T-helper 1 cell treated with Interleukin-12 subunit alpha and Interleukin-12 subunit beta and Interleukin-4 antibody, amounts not matched to agents 30 μg/mL and 1 μg/mL, for 36 hours (primary cell): ENCODE results near the gene UBE2A.
A peak's percentile ranks its signal among the peaks of the same experiment; 100 is the strongest.

Source experiments
- H3K27ac Mint-ChIP-seq: one replicate; pipeline ENCODE4 v1.8.0; 2021; ENCODE audit warnings: mild to moderate bottlenecking, mixed read lengths
- H3K27me3 Mint-ChIP-seq: one replicate; pipeline ENCODE4 v1.8.0; 2021; ENCODE audit warnings: low read depth, mixed read lengths
- H3K36me3 Mint-ChIP-seq: one replicate; pipeline ENCODE4 v1.8.0; 2021; ENCODE audit warnings: low read depth, mixed read lengths
- H3K4me1 Mint-ChIP-seq: one replicate; pipeline ENCODE4 v1.8.0; 2021; ENCODE audit warnings: low read depth, mixed read lengths
- H3K4me3 Mint-ChIP-seq: one replicate; pipeline ENCODE4 v1.8.0; 2021; ENCODE audit warnings: mild to moderate bottlenecking, moderate library complexity, mixed read lengths
- H3K9me3 Mint-ChIP-seq: one replicate; pipeline ENCODE4 v1.8.0; 2021; ENCODE audit warnings: mixed read lengths

The UBE2A gene

DNA sequence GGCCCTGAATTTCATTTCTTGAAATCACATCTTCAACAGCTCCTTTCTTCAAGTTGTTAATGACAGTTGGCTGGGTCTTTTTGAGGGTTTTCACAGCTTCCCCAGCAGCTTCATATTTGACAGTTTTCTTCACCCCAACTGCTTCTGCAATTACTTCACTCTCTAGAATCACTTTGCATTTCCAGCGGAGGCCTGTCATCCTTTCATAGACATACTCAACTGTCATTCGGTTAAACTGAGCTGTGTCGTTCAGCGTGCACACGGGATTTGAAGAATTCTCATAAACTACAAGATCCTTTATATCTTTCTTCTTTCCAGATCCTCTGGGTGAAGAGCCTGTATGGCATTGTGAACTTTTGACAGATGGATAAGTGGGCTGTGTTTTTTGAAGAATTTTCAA, 15.4 kb downstream of the UBE2A start:
- no peak overlapping the region for H3K27ac Mint-ChIP-seq
- H3K4me1 Mint-ChIP-seq, result peaks cover 4% of the 10 kb centered on the region
- H3K27me3 Mint-ChIP-seq, result no peaks in the 10 kb centered on the region
- peaks cover 12% of the 10 kb centered on the region for H3K36me3 Mint-ChIP-seq
- no peaks in the 10 kb centered on the region for H3K9me3 Mint-ChIP-seq
- H3K4me3 Mint-ChIP-seq, result no peak overlapping the region

- Mint-ChIP-seq H3K27me3 (no peaks in the 10 kb centered on the region), H3K4me3 (no peak overlapping the region), H3K9me3 (no peaks in the 10 kb centered on the region), H3K27ac (no peak overlapping the region), H3K36me3 (peaks cover 5% of the 10 kb centered on the region), H3K4me1 (peaks cover 26% of the 10 kb centered on the region)
Measured at GRCh38 chrX:119602701-119603255, 28.4 kb downstream of the UBE2A start.

DNA sequence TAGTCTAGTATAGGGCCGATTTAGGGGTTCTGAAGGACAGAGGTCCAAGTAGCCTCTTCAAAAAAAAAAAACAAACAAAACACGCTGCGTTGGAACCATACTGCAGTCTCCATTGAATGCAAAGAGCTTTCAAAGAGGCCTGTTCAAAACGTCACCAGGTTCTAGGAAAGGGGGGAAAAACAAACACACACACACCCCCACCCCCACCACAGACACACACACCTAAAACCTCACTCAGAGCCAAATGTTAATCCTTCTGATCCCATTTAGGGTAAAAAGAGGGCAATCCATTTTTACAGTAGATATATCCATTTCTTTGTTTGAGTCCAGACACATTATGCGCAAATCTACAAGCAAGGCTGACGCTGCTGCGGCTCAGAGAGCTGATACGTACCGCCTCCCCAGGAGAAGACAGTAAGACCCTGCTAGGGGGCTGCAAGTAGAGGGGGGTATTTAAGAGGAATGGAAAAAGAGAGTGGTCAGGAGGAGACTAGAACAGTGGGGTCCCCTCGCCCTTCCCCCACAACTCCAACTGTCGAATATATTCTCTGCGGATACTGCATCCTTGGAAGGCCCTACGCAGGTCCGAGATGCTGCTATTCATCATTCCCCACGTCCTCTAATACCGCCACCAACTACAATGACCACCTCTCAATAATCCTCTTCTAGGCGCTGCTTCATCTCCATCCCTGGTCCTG, 30.6 kb downstream of the UBE2A start:
- H3K27me3 Mint-ChIP-seq, result peaks cover 5% of the 10 kb centered on the region
- peak overlapping the region; percentile 98 for H3K4me3 Mint-ChIP-seq
- H3K36me3 Mint-ChIP-seq, result no peaks in the 10 kb centered on the region
- H3K27ac Mint-ChIP-seq, result peak overlapping the region; percentile 94
- no peaks in the 10 kb centered on the region for H3K9me3 Mint-ChIP-seq
- H3K4me1 Mint-ChIP-seq, result peaks cover 21% of the 10 kb centered on the region

DNA sequence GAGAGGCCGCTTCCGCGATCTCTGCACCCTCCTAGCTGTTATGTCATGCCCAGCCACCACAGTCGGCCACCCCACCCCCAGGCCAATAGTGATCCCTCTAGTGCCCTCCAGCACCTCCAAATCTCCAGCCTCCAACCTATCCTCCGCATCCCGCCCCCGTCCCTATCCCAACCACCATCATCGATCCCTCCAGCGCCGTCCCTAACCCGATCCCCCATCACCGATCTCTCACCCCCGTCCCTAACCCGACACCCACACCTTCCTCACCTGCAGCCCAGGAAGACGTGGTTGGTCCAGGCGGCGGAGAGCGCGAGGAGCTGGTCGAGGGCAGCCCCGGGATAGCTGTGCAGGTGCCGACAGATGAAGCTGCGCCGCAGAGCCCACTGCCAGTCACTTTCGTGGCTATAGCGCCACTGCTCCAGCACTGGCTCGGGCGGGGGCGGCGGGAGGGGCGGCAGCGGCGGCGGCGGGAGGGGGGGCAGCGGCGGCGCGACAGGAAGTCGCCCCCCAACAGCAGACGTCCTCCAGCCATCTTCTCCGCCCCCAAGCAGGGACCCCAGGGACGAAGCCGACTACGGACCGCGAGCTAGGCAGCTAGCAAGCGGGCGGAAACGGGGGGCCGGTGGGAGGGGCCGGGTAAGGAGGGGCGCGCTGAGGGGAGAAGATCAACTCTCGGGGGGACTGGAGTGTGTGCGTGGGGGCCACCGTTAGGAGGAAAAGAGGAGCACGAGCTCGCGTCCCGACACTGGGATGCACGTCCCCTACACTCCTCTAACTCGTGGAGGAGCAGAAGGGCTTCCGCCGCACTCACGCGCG, 31.3 kb downstream of the UBE2A start:
- peak overlapping the region; percentile 98 for H3K4me3 Mint-ChIP-seq
- H3K27ac Mint-ChIP-seq, result peak overlapping the region; percentile 95
- H3K36me3 Mint-ChIP-seq, result no peaks in the 10 kb centered on the region
- H3K27me3 Mint-ChIP-seq, result peaks cover 5% of the 10 kb centered on the region
- H3K9me3 Mint-ChIP-seq, result no peaks in the 10 kb centered on the region
- H3K4me1 Mint-ChIP-seq, result peaks cover 21% of the 10 kb centered on the region

DNA sequence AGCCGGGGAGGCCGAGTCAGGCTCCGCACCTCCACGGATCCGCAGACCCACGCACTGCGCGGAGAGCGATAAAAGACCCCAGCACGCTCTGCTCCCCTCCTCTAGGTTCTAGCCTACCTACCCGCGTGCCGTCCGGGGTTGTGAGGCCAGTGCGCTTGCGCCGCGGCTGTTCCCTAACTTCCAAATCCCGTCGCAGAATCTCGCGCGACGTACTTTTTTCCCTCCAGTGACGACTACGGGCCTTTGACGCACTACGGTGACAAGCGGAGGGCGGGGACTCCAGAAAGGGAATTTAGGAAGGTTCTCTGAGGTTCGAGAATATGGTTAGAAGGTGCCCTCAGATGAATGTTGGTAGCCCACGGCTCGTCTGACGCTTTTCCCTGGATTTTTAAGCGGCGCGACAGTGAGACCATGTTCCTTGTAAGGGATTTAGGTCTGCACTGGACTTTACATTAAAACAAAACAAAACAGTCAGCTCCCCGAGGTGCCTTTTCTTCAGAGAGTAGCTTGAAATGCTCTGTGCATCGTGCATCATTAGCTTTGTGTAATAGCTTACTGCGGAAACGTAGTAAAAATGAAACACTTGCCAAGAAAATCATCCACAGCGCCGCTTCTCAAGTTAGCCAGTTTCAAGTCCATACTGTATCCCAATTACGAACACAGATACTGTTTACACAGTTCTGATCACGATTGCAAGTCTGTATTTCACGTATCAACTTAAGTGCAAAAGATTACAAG, 32.1 kb downstream of the UBE2A start, which contains the start of gene NKRF:
NKRF (minus strand) TSS at position 145 of the 738 bp plus-strand sequence.
- Mint-ChIP-seq H3K36me3 (no peaks in the 10 kb centered on the region), H3K4me3 (peak within 1 kb of the TSS; percentile 98), H3K27me3 (peaks cover 5% of the 10 kb centered on the region), H3K4me1 (peaks cover 21% of the 10 kb centered on the region), H3K27ac (peak within 1 kb of the TSS; percentile 95), H3K9me3 (no peaks in the 10 kb centered on the region)

- Mint-ChIP-seq H3K36me3 (no peaks in the 10 kb centered on the region), H3K27ac (peak overlapping the region; percentile 95), H3K4me3 (no peak overlapping the region), H3K27me3 (peaks cover 5% of the 10 kb centered on the region), H3K4me1 (peaks cover 19% of the 10 kb centered on the region), H3K9me3 (no peaks in the 10 kb centered on the region)
Measured at GRCh38 chrX:119607018-119607389, 32.6 kb downstream of the UBE2A start.

- Mint-ChIP-seq H3K36me3 (peaks cover 4% of the 10 kb centered on the region), H3K27me3 (no peaks in the 10 kb centered on the region), H3K4me1 (no peaks in the 10 kb centered on the region), H3K9me3 (no peaks in the 10 kb centered on the region), H3K4me3 (no peak overlapping the region), H3K27ac (no peak overlapping the region)
Measured at GRCh38 chrX:119614776-119615175, 40.4 kb downstream of the UBE2A start.

GRCh38 chrX:119617517-119618164, 43.3 kb downstream of the UBE2A start:
- Mint-ChIP-seq H3K27me3 (no peaks in the 10 kb centered on the region), H3K4me3 (no peak overlapping the region), H3K9me3 (no peaks in the 10 kb centered on the region), H3K4me1 (no peaks in the 10 kb centered on the region), H3K36me3 (peaks cover 7% of the 10 kb centered on the region), H3K27ac (no peak overlapping the region)

- Mint-ChIP-seq H3K9me3 (no peaks in the 10 kb centered on the region), H3K36me3 (peaks cover 7% of the 10 kb centered on the region), H3K4me3 (no peak overlapping the region), H3K27ac (no peak overlapping the region), H3K27me3 (no peaks in the 10 kb centered on the region), H3K4me1 (no peaks in the 10 kb centered on the region)
Measured at GRCh38 chrX:119618439-119618838, 44.1 kb downstream of the UBE2A start.

DNA sequence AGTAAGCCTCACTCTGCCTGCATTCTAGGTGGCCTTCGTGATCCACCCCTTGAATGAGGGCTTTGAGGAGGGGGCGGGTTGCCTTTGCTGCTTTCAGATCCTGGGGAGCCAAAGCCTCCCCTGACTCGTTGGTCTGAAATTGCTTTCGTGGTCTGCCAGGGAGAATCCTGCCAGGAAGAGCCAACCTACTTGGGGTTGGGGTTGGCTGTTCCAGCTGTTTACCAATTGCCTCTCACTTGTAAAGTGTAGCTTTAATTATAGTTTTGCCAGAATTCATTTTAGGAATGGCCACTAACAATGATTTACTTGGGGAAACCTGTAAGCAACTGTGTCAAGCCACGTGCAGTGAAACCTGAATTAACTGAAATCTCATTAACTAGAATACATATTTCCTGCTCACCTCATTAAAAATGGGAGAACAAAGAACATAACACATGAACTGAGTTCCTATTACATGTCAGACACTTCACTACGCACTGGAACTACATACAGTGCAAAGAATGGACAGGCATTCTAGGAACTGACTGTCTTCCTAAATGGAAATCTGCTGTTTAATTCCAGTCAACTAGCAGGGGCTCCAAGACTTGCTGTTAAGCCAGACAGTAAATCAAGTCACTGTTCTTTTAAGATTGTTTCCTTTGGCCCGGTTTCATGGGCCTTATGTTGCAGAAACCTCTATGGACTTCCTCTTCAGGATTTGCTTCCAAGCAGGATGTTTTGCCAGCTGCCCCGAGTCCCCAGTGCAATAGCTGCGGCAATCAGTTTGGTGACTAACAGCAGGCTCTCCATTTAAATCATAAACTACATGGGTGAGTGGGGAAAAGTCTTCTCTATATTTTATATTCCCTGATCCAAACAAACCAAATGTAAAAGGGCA, 48.2 kb downstream of the UBE2A start:
- no peaks in the 10 kb centered on the region for H3K27me3 Mint-ChIP-seq
- no peak overlapping the region for H3K4me3 Mint-ChIP-seq
- H3K36me3 Mint-ChIP-seq, result peaks cover 5% of the 10 kb centered on the region
- H3K27ac Mint-ChIP-seq, result no peak overlapping the region
- H3K4me1 Mint-ChIP-seq, result peaks cover 2% of the 10 kb centered on the region
- no peaks in the 10 kb centered on the region for H3K9me3 Mint-ChIP-seq

GRCh38 chrX:119624417-119624816, 50.1 kb downstream of the UBE2A start:
- H3K4me1 Mint-ChIP-seq, result peaks cover 2% of the 10 kb centered on the region
- H3K27me3 Mint-ChIP-seq, result no peaks in the 10 kb centered on the region
- H3K9me3 Mint-ChIP-seq, result no peaks in the 10 kb centered on the region
- no peak overlapping the region for H3K4me3 Mint-ChIP-seq
- no peak overlapping the region for H3K27ac Mint-ChIP-seq
- H3K36me3 Mint-ChIP-seq, result peaks cover 12% of the 10 kb centered on the region

DNA sequence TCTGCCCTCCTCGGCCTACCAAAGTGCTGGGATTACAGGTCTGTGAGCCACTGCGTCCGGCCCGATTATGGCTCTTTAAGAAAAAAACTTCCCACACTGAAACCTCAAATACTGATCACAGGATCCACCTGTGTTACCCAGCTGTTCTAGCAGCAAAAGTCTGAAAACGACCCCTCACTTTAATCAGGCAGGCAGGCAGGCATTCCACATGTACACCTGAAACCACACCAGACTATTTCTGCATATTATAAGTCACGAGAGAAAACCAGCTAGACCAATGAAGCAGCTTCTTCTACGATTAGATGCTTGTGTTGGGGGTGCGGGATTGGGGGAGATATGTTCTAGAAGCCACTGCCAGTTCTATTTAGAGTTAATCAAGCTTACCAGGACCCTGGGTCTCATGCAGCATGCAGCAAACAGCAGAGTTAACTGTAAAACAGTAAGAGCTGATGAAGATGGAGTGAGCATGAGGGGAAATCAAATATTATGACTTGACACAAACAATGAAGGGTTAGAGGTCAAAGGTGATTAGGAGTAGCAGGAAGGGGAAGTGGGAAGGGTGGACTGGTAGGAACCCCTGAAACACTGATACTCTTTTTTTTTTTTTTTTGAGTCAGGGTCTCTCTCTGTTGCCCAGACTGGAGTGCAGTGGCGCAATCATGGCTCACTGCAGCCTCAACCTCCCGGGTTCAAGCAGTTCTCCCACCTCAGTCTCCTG, 50.7 kb downstream of the UBE2A start:
- Mint-ChIP-seq H3K9me3 (no peaks in the 10 kb centered on the region), H3K27ac (no peak overlapping the region), H3K4me1 (peaks cover 2% of the 10 kb centered on the region)

DNA sequence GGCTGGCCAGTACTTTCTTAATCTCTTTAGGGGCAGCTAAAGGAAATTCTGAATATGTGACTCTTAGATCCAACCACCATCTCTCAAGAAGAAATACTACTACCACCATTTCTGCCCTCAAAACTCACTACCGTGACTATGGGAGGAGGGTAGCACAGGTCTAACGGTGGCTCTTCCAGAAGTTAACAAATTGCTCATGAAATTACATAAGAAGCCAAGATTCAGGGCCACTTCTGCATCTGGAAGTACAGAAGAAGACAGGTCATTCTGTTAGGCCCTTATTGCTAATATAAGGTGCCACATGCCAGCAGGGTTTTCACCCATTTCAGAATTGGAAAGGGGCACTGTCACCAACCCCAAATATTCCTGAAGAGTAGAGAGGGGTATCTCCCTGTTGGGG, 51.5 kb downstream of the UBE2A start:
- H3K27ac Mint-ChIP-seq, result no peak overlapping the region
- H3K9me3 Mint-ChIP-seq, result no peaks in the 10 kb centered on the region
- no peak overlapping the region for H3K4me3 Mint-ChIP-seq
- peaks cover 14% of the 10 kb centered on the region for H3K36me3 Mint-ChIP-seq
- H3K27me3 Mint-ChIP-seq, result no peaks in the 10 kb centered on the region
- peaks cover 2% of the 10 kb centered on the region for H3K4me1 Mint-ChIP-seq

More for the DNA sequence above, 50.7 kb downstream of the UBE2A start:
- Mint-ChIP-seq H3K36me3 (peaks cover 14% of the 10 kb centered on the region), H3K4me3 (no peak overlapping the region), H3K27me3 (no peaks in the 10 kb centered on the region)
